ENCODE results near the gene SNHG17.

DNA sequence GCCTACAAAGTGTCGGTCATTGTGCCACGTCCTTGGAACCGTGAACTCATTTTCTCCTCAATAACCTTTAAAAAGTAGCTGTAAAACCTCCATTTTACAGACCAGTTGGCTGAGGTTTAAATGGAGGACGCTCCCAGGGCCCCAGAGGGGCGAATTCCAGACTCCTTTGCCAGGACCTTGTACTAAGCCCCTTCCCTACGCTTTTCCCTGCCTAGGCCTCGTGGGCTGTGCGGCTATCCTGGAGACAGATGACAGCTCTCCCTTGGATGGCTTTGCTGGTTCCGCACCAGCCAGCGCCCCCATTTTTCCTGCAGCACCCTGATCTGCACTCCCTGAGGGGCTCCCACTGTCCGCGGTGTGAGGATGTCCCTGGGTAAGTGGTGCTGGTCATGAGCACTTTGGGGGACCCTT, 12.1 kb upstream of the SNHG17 start:
- TF ChIP-seq EP400 (IDR thresholded peaks at IDR 0.05) (no peak), ZBTB7A (IDR thresholded peaks at IDR 0.05; ENCODE audit: borderline replicate concordance, control insufficient read depth, low read depth, low read length) (no peak), MYNN (IDR thresholded peaks at IDR 0.05) (no peak), MYNN (CRISPR knock-in tag; IDR thresholded peaks at IDR 0.05) (no peak), TAF1 (IDR thresholded peaks at IDR 0.05; ENCODE audit: control insufficient read depth, extremely low read depth, insufficient read depth, low read length, severe bottlenecking) (no peak), HNRNPK (IDR thresholded peaks at IDR 0.05; ENCODE audit: low read depth, low read length, poor library complexity, severe bottlenecking) (no peak), CHD4 (IDR thresholded peaks at IDR 0.05; ENCODE audit: insufficient read depth, insufficient replicate concordance, low read depth, low read length, poor library complexity, severe bottlenecking) (no peak)
- TF ChIP-seq, protein P1, sequence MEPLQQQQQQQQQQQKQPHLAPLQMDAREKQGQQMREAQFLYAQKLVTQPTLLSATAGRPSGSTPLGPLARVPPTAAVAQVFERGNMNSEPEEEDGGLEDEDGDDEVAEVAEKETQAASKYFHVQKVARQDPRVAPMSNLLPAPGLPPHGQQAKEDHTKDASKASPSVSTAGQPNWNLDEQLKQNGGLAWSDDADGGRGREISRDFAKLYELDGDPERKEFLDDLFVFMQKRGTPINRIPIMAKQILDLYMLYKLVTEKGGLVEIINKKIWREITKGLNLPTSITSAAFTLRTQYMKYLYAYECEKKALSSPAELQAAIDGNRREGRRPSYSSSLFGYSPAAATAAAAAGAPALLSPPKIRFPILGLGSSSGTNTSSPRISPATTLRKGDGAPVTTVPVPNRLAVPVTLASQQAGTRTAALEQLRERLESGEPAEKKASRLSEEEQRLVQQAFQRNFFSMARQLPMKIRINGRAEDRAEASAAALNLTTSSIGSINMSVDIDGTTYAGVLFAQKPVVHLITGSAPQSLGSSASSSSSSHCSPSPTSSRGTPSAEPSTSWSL (CRISPR knock-in tag; IDR thresholded peaks at IDR 0.05; ENCODE audit: borderline replicate concordance): no peak

All from K562 (cell line).